Measurements from ENCODE around the gene GLIS1.

The GLIS1 gene

DNA sequence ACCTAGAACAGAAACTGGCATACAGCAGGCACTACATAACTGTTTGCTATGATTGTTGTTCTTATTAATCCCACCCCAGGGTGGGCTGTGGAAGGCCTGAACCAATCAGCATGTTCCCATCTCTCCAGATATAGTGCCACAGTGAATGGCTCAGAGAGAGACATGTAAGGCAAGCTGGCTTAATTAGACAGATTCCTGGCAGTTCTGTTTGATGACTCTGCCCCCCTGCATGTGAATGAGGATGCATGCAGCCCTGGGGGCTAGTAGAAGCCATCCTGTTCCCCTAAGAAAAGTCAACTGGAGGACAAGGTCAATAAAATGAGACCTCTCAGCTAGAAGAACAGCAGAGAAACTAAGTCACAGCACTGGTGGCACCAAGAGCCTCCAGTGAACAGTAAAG, 130.3 kb downstream of the GLIS1 start:
- DNase-seq (ENCODE audit: low read depth), result no peak
- TF ChIP-seq MYC (IDR thresholded peaks at IDR 0.05; ENCODE audit: low read depth, low read length) (no peak), POLR2A (IDR thresholded peaks at IDR 0.05; ENCODE audit: extremely low read depth, insufficient read length) (no peak)
- TF ChIP-seq, protein P1, sequence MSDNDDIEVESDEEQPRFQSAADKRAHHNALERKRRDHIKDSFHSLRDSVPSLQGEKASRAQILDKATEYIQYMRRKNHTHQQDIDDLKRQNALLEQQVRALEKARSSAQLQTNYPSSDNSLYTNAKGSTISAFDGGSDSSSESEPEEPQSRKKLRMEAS (IDR thresholded peaks at IDR 0.05; ENCODE audit: low read depth, low read length), result no peak
- TF ChIP-seq, protein P2, sequence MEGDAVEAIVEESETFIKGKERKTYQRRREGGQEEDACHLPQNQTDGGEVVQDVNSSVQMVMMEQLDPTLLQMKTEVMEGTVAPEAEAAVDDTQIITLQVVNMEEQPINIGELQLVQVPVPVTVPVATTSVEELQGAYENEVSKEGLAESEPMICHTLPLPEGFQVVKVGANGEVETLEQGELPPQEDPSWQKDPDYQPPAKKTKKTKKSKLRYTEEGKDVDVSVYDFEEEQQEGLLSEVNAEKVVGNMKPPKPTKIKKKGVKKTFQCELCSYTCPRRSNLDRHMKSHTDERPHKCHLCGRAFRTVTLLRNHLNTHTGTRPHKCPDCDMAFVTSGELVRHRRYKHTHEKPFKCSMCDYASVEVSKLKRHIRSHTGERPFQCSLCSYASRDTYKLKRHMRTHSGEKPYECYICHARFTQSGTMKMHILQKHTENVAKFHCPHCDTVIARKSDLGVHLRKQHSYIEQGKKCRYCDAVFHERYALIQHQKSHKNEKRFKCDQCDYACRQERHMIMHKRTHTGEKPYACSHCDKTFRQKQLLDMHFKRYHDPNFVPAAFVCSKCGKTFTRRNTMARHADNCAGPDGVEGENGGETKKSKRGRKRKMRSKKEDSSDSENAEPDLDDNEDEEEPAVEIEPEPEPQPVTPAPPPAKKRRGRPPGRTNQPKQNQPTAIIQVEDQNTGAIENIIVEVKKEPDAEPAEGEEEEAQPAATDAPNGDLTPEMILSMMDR (IDR thresholded peaks at IDR 0.05; ENCODE audit: low read depth, low read length), result no peak
- no peak overlapping the region for H3K4me3 ChIP-seq (ENCODE audit: low read depth, low read length)

DNA sequence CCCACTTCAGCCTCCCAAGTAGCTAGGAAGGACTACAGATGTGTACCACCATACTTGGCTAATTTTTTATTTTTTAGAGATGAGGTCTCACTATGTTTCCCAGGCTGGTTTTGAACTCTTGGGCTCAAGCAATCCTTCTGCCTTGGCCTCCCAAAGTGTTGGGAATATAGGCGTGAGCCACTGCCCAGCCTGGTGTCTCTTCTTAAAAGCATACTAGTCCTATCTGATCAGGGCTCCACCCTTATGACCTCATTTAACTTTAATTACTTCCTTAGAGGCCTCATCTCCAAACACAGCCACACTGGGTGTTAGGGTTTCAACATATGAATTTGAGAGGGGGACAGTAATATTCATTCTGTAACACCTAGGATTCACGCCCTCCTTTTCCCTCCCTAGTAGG, 130.9 kb downstream of the GLIS1 start:
- TF ChIP-seq, protein P2 (IDR thresholded peaks at IDR 0.05; ENCODE audit: low read depth, low read length), result no peak
- no peak for TF ChIP-seq MYC (IDR thresholded peaks at IDR 0.05; ENCODE audit: low read depth, low read length)
- no peak for TF ChIP-seq POLR2A (IDR thresholded peaks at IDR 0.05; ENCODE audit: extremely low read depth, insufficient read length)
- TF ChIP-seq, protein P1 (IDR thresholded peaks at IDR 0.05; ENCODE audit: low read depth, low read length), result no peak
- H3K4me3 ChIP-seq (ENCODE audit: low read depth, low read length), result no peak overlapping the region
- no peak for DNase-seq (ENCODE audit: low read depth)

DNA sequence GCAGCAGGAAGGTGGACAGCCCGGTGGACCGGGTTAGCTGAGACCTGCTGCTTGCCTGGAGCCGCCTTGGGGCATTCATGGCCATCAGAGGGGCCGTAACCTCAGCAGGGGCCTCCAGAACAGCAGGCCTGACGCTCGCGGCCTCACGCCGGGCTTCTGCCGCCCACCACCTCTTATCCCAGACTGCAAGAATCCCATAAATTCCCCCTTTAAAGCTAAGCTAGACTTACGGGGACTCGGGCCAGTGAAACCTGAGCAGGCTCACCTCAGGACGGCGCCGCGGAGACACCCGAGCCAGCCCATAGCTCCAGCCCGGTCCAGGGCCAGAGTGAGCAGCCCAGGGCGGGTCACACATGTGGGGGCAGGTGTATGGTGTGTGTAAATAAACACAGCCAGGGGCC, 132.3 kb downstream of the GLIS1 start:
- TF ChIP-seq, protein P2 (IDR thresholded peaks at IDR 0.05; ENCODE audit: low read depth, low read length), result no peak
- TF ChIP-seq MYC (IDR thresholded peaks at IDR 0.05; ENCODE audit: low read depth, low read length) (no peak), POLR2A (IDR thresholded peaks at IDR 0.05; ENCODE audit: extremely low read depth, insufficient read length) (no peak)
- TF ChIP-seq, protein P1 (IDR thresholded peaks at IDR 0.05; ENCODE audit: low read depth, low read length), result no peak
- DNase-seq (ENCODE audit: low read depth), result no peak
- H3K4me3 ChIP-seq (ENCODE audit: low read depth, low read length), result no peak overlapping the region

DNA sequence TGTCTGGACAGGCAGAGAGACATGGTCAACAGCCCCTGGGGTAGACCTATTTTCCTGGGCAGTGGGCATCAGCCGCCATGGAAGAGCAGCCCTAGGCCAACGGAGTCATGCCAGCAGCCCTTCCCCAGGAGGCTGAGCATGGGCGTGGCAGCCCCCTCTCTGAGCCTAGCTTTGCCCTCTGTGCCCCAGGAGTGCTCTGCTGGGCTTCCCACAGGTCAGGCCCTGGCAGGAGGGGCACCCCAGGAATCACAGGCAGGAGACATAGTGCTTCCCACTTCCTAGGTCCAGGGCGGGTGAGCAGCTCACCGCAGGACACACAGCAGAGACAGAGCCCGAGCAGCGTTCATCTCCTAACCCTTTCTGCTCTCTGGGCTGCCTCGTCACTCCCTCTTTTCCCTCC, 132.8 kb downstream of the GLIS1 start:
- TF ChIP-seq, protein P1 (IDR thresholded peaks at IDR 0.05; ENCODE audit: low read depth, low read length), result no peak
- TF ChIP-seq, protein P2 (IDR thresholded peaks at IDR 0.05; ENCODE audit: low read depth, low read length), result no peak
- TF ChIP-seq MYC (IDR thresholded peaks at IDR 0.05; ENCODE audit: low read depth, low read length) (no peak), POLR2A (IDR thresholded peaks at IDR 0.05; ENCODE audit: extremely low read depth, insufficient read length) (no peak)
- no peak for DNase-seq (ENCODE audit: low read depth)
- H3K4me3 ChIP-seq (ENCODE audit: low read depth, low read length), result no peak overlapping the region

DNA sequence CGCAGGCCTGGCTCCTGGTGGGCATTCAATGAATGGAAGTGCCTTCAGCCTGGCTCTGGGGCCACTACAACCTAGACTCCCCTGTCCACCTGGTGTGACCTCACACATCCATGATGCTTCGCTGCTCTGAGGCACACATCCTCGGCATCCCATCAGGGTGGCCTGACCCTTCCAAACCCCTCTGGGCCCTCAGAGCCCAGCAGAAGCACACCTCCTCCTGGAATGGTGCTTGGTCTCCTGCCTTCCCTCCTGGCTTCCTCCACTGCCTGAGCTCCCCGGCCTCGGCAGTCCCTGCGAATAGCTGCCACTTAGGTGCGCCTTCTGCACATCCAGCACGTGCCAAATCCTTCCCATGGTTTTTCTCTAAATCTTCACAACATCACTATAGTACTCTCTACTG, 133.8 kb downstream of the GLIS1 start:
- TF ChIP-seq, protein P2 (IDR thresholded peaks at IDR 0.05; ENCODE audit: low read depth, low read length), result no peak
- TF ChIP-seq POLR2A (IDR thresholded peaks at IDR 0.05; ENCODE audit: extremely low read depth, insufficient read length) (no peak), MYC (IDR thresholded peaks at IDR 0.05; ENCODE audit: low read depth, low read length) (no peak)
- TF ChIP-seq, protein P1 (IDR thresholded peaks at IDR 0.05; ENCODE audit: low read depth, low read length), result no peak
- no peak for DNase-seq (ENCODE audit: low read depth)
- no peak overlapping the region for H3K4me3 ChIP-seq (ENCODE audit: low read depth, low read length)

Measured in NB4 (cell line).